GM12865 (cell line): ENCODE results near the gene PRR12.
A peak's percentile ranks its signal among the peaks of the same experiment; 100 is the strongest.

Source experiments
- DNase-seq: peaks from one replicate; pipeline ENCODE4 v3.0.0; 2010; ENCODE audit warnings: low read depth
- H3K4me3 ChIP-seq: 2 replicates; pipeline ENCODE4 v1.5.1; 2011; ENCODE audit warnings: mild to moderate bottlenecking, low read depth, low read length, control low read depth
- TF ChIP-seq, protein P1 (sequence below): IDR thresholded peaks from 2 replicates; pipeline ENCODE4 v1.5.1; 2011; ENCODE audit warnings: low read length, control low read depth, low read depth, inconsistent platforms; ENCODE audit not compliant: insufficient read depth; ENCODE audit errors: missing control alignments

PRR12 gene

DNA sequence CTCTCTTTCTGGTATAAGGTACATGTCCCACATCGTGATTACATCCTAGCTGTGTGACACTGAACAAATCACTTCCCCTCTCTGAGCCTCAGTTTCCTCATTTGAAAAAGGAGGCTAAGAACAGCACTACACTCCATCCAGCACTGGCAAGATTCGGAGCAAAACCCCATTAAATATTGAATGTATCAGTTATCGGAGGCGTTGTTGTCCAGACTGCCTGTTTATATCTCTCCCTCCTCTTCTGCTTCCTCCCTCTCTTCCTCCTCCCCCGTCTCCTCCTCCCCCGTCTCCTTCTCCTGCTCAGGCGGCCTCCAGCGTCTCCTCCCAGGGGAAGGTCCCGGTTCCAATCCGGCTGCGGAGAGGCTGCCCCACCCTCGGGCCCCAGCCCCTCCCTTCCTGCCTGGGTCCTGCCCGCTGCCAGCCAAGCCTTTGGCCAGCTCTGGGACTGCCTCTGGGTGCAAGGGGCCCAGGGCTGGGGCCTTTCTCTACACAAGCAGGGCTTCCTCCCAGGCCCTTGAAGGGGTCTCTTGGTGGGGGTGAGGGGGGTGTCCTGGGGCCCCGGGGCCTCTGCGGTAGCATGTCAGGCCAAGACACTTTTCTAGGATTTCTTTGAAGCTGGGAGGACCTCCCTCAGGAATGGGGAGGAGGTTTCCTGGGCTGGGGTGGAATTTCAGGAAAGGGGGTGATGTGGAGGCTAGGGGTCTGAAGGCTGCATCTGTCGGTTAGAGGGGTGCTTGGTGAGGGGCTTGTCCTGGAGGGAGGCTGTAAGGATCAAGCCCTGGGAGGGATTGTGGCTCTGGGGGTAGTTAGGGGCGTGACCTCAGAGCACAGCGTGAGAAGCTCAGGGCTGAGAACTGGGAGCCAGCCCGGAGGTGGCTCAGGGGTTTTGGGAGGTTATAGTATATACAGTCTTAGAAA, 47.1 kb downstream of the PRR12 start:
- TF ChIP-seq, protein P1, sequence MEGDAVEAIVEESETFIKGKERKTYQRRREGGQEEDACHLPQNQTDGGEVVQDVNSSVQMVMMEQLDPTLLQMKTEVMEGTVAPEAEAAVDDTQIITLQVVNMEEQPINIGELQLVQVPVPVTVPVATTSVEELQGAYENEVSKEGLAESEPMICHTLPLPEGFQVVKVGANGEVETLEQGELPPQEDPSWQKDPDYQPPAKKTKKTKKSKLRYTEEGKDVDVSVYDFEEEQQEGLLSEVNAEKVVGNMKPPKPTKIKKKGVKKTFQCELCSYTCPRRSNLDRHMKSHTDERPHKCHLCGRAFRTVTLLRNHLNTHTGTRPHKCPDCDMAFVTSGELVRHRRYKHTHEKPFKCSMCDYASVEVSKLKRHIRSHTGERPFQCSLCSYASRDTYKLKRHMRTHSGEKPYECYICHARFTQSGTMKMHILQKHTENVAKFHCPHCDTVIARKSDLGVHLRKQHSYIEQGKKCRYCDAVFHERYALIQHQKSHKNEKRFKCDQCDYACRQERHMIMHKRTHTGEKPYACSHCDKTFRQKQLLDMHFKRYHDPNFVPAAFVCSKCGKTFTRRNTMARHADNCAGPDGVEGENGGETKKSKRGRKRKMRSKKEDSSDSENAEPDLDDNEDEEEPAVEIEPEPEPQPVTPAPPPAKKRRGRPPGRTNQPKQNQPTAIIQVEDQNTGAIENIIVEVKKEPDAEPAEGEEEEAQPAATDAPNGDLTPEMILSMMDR: no peak
- no peak overlapping the region for H3K4me3 ChIP-seq
- no peak for DNase-seq

DNA sequence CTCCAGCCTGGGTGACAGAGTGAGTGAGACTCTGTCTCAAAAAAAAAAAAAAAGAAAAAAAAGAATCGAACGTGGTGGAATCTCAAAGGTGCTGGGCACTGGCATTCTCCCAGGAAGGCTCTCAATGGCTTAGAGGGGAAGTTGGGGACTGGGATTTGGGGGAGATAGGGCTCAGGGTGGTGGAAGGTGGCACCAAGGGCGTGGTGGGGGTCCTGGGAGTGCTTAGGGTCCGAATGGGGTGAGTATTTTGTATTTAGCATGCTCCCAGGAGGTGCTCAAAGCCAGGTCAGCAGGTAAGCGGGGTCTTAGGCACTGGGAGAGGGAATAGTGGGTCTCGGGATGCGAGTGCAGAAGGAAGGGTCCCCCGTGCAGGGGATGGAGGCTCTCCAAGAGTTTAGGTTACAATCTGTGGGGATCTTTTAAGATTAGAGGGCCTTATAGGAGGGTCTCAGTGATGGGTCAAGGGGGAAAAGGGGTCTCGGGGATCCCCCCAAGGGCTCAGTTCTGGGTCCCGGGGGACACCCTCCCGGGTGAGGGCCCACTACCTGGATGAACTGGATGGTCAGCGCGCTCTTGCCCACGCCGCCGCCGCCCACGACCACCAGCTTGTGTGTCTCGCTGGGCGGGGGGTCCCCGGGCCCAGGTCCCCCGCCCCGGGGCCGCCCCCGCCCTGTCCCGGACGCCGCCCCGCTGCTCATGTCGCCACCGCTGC, 48.6 kb downstream of the PRR12 start:
- peak overlapping the region; percentile 57 for H3K4me3 ChIP-seq
- TF ChIP-seq, protein P1: no peak

GRCh38 chr19:49640113-49640898, 49.3 kb downstream of the PRR12 start, which contains the start of gene RRAS:
Gene RRAS (minus strand): TSS chr19:49640143. CDS start chr19:49640098, 45 bp downstream.
- peak within 1 kb of the TSS; percentile 99 for H3K4me3 ChIP-seq
- TF ChIP-seq, protein P1: no peak
- peak; percentile 100 for DNase-seq

More for the DNA sequence above, 48.6 kb downstream of the PRR12 start:
- no peak for DNase-seq

DNA sequence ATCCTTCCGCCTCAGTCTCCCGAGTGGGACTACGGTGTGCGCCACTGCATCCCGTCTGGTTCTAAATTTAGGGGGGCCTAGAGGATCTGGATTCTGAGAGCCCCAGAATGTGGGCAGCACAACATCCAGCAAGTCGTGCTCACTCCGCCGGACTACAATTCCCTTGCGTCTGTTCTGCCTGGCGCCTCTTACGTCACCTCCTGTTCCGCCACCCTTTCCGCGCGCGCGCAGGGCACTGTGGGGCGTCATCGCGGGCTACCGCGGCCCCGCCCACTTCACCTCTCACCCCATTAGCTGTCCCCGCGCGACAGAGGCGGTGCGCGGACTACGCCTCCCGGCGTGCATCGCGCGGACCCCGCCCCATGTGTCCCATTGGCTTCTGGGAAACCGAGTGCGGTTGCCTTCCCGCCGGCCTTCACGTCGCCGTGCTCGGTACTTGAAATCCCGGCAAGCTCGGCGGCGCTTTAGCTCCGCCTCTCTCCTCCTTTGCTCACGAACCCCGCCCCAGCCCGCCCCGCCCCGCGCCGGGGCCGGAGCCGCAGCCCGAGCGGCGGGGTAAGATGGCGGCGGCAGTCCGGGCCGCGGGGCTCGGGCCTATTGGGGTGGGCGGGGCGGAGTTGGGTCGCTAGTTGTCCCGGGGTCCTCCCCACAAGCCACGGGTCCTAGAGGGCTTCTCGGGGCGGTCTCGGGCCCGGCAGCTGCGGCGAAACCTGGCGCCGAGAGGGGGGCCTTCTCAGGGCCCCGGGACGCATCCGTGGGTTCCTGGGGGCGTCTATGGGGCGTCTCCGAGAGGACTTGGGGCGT, 50.9 kb downstream of the PRR12 start, which contains the start of gene SCAF1:
Gene SCAF1 (plus strand): TSS at position 522 of the 804 bp plus-strand sequence. CDS start 2,818 bp downstream, outside the sequence.
- H3K4me3 ChIP-seq: peak within 1 kb of the TSS; percentile 99
- TF ChIP-seq, protein P1: no peak
- peak; percentile 100 for DNase-seq

GRCh38 chr19:49642492-49643035, 51.6 kb downstream of the PRR12 start:
- TF ChIP-seq, protein P1: no peak
- H3K4me3 ChIP-seq: peak overlapping the region; percentile 77
- no peak for DNase-seq
